H9 (cell line): Measurements from ENCODE around the gene EPS15. TPM values are rescaled to one million over a fixed set of nuclear protein-coding genes. Genes with fewer than 3 reads are reported as not detected.

ENCODE experiments used
- DNase-seq: peaks from one replicate; pipeline ENCODE4 v3.0.0-alpha.2; 2017
- H2AFZ ChIP-seq: one replicate; pipeline ENCODE4 v1.6.1; 2013; ENCODE audit warnings: mild to moderate bottlenecking, low read length, control low read depth, moderate library complexity
- H2AK5ac ChIP-seq: 2 replicates; pipeline ENCODE4 v1.6.1; 2013; ENCODE audit warnings: low read length, control low read depth, mixed read lengths; ENCODE audit not compliant: insufficient read length
- H2BK120ac ChIP-seq: one replicate; pipeline ENCODE4 v1.6.1; 2013; ENCODE audit warnings: low read depth, mild to moderate bottlenecking, low read length, control low read depth, inconsistent platforms; ENCODE audit not compliant: poor library complexity, severe bottlenecking
- H2BK12ac ChIP-seq: 2 replicates; pipeline ENCODE4 v1.6.1; 2013; ENCODE audit warnings: low read length, control low read depth, mixed read lengths, low read depth; ENCODE audit not compliant: insufficient read length
- H2BK15ac ChIP-seq: 2 replicates; pipeline ENCODE4 v1.6.1; 2013; ENCODE audit warnings: low read depth, low read length, control low read depth
- H2BK20ac ChIP-seq: one replicate; pipeline ENCODE4 v1.6.1; 2013; ENCODE audit warnings: low read depth, mild to moderate bottlenecking, low read length, control low read depth, inconsistent platforms; ENCODE audit not compliant: poor library complexity, severe bottlenecking
- H2BK5ac ChIP-seq: 2 replicates; pipeline ENCODE4 v1.6.1; 2013; ENCODE audit warnings: low read length, control low read depth, mixed read lengths; ENCODE audit not compliant: insufficient read length
- H3K14ac ChIP-seq: 2 replicates; pipeline ENCODE4 v1.6.1; 2013; ENCODE audit warnings: low read length, control low read depth; ENCODE audit not compliant: insufficient read depth
- H3K18ac ChIP-seq: 2 replicates; pipeline ENCODE4 v1.6.1; 2013; ENCODE audit warnings: low read depth, mild to moderate bottlenecking, mixed read lengths, low read length, control low read depth; ENCODE audit not compliant: insufficient read length
- H3K23ac ChIP-seq: 2 replicates; pipeline ENCODE4 v1.6.1; 2013; ENCODE audit warnings: low read length, control low read depth, mixed read lengths, low read depth; ENCODE audit not compliant: insufficient read length
- H3K23me2 ChIP-seq: 2 replicates; pipeline ENCODE4 v1.6.1; 2013; ENCODE audit warnings: low read depth, mild to moderate bottlenecking, mixed read lengths, low read length, control low read depth; ENCODE audit not compliant: insufficient read length, poor library complexity, severe bottlenecking
- H3K27ac ChIP-seq: 2 replicates; pipeline ENCODE4 v1.5.1; 2013; ENCODE audit warnings: low read length, control low read depth, mixed read lengths, low read depth; ENCODE audit not compliant: insufficient read length
- H3K27me3 ChIP-seq: 2 replicates; pipeline ENCODE4 v1.6.1; 2013; ENCODE audit warnings: low read length, control low read depth, inconsistent platforms; ENCODE audit not compliant: insufficient read depth
- H3K4ac ChIP-seq: 2 replicates; pipeline ENCODE4 v1.6.1; 2013; ENCODE audit warnings: low read depth, mild to moderate bottlenecking, control low read depth, inconsistent platforms, low read length, moderate library complexity
- H3K4me1 ChIP-seq: 2 replicates; pipeline ENCODE4 v1.6.1; 2013; ENCODE audit warnings: low read length, control low read depth, inconsistent platforms; ENCODE audit not compliant: insufficient read depth
- H3K4me2 ChIP-seq: 2 replicates; pipeline ENCODE4 v1.6.1; 2013; ENCODE audit warnings: low read length, control low read depth, mixed read lengths; ENCODE audit not compliant: insufficient read length, insufficient read depth
- H3K56ac ChIP-seq: 2 replicates; pipeline ENCODE4 v1.6.1; 2013; ENCODE audit warnings: low read depth, mild to moderate bottlenecking, mixed read lengths, low read length, control low read depth; ENCODE audit not compliant: insufficient read length
- H3K79me1 ChIP-seq: 2 replicates; pipeline ENCODE4 v1.6.1; 2013; ENCODE audit warnings: low read depth, mild to moderate bottlenecking, moderate library complexity, low read length, control low read depth, inconsistent platforms; ENCODE audit not compliant: insufficient read depth, poor library complexity, severe bottlenecking
- H3K79me2 ChIP-seq: 2 replicates; pipeline ENCODE4 v1.6.1; 2013; ENCODE audit warnings: low read length, control low read depth, inconsistent platforms; ENCODE audit not compliant: insufficient read depth
- H3K9ac ChIP-seq: 2 replicates; pipeline ENCODE4 v1.6.1; 2013; ENCODE audit warnings: low read length, control low read depth, mixed read lengths; ENCODE audit not compliant: insufficient read length; ENCODE audit errors: extremely low read depth
- H3K9me3 ChIP-seq: one replicate; pipeline ENCODE4 v1.6.1; 2013; ENCODE audit warnings: low read depth, low read length, inconsistent platforms; ENCODE audit not compliant: control insufficient read depth
- H3T11ph ChIP-seq: one replicate; pipeline ENCODE4 v1.6.1; 2013; ENCODE audit warnings: mild to moderate bottlenecking, low read length, control low read depth, inconsistent platforms
- H4K20me1 ChIP-seq: one replicate; pipeline ENCODE4 v1.6.1; 2013; ENCODE audit not compliant: control insufficient read depth, insufficient read length, insufficient read depth
- H4K5ac ChIP-seq: 2 replicates; pipeline ENCODE4 v1.6.1; 2013; ENCODE audit warnings: low read depth, mild to moderate bottlenecking, mixed read lengths, low read length, control low read depth; ENCODE audit not compliant: insufficient read length
- H4K8ac ChIP-seq: replicated peaks from 2 replicates; pipeline ENCODE4 v1.6.1; 2013; ENCODE audit warnings: low read length, control low read depth, mixed read lengths, low read depth; ENCODE audit not compliant: insufficient read length
- H4K91ac ChIP-seq: 2 replicates; pipeline ENCODE4 v1.6.1; 2013; ENCODE audit warnings: low read depth, mild to moderate bottlenecking, moderate library complexity, mixed read lengths, low read length, control low read depth; ENCODE audit not compliant: insufficient read length
- H3K27ac Mint-ChIP-seq, 3 experiments: 2 replicates in 2 of 3; 3 replicates in 1 of 3; pipeline ENCODE4 v1.8.0; 2020 to 2021; ENCODE audit warnings: mixed read lengths in 3 of 3, mild to moderate bottlenecking in 1 of 3, moderate library complexity in 1 of 3
- H3K27me3 Mint-ChIP-seq: 2 replicates; pipeline ENCODE4 v1.8.0; 2021; ENCODE audit warnings: low read depth, mild to moderate bottlenecking, moderate library complexity, mixed read lengths
- H3K36me3 Mint-ChIP-seq, 3 experiments: 2 replicates in 2 of 3; 3 replicates in 1 of 3; pipeline ENCODE4 v1.8.0; 2020 to 2021; ENCODE audit warnings: low read depth in 3 of 3, mixed read lengths in 3 of 3; ENCODE audit not compliant: insufficient read depth in 1 of 3
- H3K4me1 Mint-ChIP-seq, 2 experiments: 2 replicates each; pipeline ENCODE4 v1.8.0; 2020; ENCODE audit warnings: mixed read lengths in 2 of 2
- H3K4me3 Mint-ChIP-seq, 2 experiments: 2 replicates in 1 of 2; 3 replicates in 1 of 2; pipeline ENCODE4 v1.8.0; 2020 to 2021; ENCODE audit warnings: mild to moderate bottlenecking in 2 of 2, mixed read lengths in 2 of 2, moderate library complexity in 1 of 2
- H3K9me3 Mint-ChIP-seq, 2 experiments: 2 replicates in 1 of 2; 3 replicates in 1 of 2; pipeline ENCODE4 v1.8.0; 2020; ENCODE audit warnings: mild to moderate bottlenecking in 2 of 2, mixed read lengths in 2 of 2, moderate library complexity in 1 of 2
- CTCF ChIP-seq: fragments of 200-600 bp; sonication (generic); conservative IDR thresholded peaks from 3 replicates; pipeline ENCODE4 v1.8.0; 2021; ENCODE audit warnings: antibody characterized with exemption, mild to moderate bottlenecking
- WGBS: extraction: QIAGEN DNeasy Blood & Tissue Kit; methylation state at CpG from one replicate; pipeline ENCODE4 v1.1.7; 2013; ENCODE audit warnings: missing lambda C conversion rate, low lambda C conversion rate, mixed read lengths; ENCODE audit not compliant: insufficient read length; ENCODE audit errors: extremely low coverage; 5-methylcytosine and 5-hydroxymethylcytosine counted together
- total RNA-seq: library from RNA; stranded (reverse); gene quantifications from 2 replicates; pipeline ENCODE4 v1.2.1, GENCODE V29; 2021

The EPS15 gene
- total RNA-seq, 1 experiment from 2014 or later, result 44.1 TPM

GRCh38 chr1:51365774-51366173 lies 153.3 kb downstream of the EPS15 start:
- Histone ChIP-seq H3K27me3 (no peaks in the 10 kb centered on the region), H4K91ac (no peak overlapping the region), H3K79me1 (no peaks in the 10 kb centered on the region), H2BK12ac (no peak overlapping the region), H3K23ac (no peak overlapping the region), H3K56ac (no peak overlapping the region), H3K9ac (no peak overlapping the region), H4K8ac (no peak overlapping the region), H2BK20ac (no peak overlapping the region), H3K79me2 (no peaks in the 10 kb centered on the region), H3K4ac (no peak overlapping the region), H2AK5ac (no peak overlapping the region), H2BK15ac (no peak overlapping the region), H3K27ac (no peak overlapping the region), H3K4me2 (no peak overlapping the region), H4K5ac (no peak overlapping the region), H3K23me2 (no peaks in the 10 kb centered on the region), H3K14ac (no peak overlapping the region), H4K20me1 (no peaks in the 10 kb centered on the region), H2AFZ (no peak overlapping the region), H3T11ph (no peak overlapping the region), H3K9me3 (no peaks in the 10 kb centered on the region), H2BK5ac (no peak overlapping the region), H3K4me1 (no peaks in the 10 kb centered on the region), H3K18ac (no peak overlapping the region), H2BK120ac (no peak overlapping the region)
- DNase-seq, result no peak
- no peak for TF ChIP-seq CTCF
- no CpG with 5 or more reads among the region's 1 CpG for WGBS
- Mint-ChIP-seq H3K27me3 (no peaks in the 10 kb centered on the region), H3K36me3 (peaks cover 6 to 21% (median 14%) of the 10 kb centered on the region in 3 experiments), H3K9me3 (no peaks in the 10 kb centered on the region), H3K4me1 (no peaks in the 10 kb centered on the region), H3K4me3 (no peak overlapping the region), H3K27ac (no peak overlapping the region)
